Epithelial cell of esophagus (primary cell): ENCODE data around the gene KREMEN1.
"Not testable (repeated sequence)": the region's sequence is repeated elsewhere in the genome, so short reads cannot be mapped to it uniquely, and the experiment has no call there.

Experiments used
- DNase-seq: peaks from one replicate; pipeline ENCODE4 v3.0.0; 2010; ENCODE audit warnings: low read depth
- H3K4me3 ChIP-seq: 2 replicates; pipeline ENCODE4 v1.5.1; 2011; ENCODE audit warnings: mild to moderate bottlenecking, low read length, control low read depth
- TF ChIP-seq, protein P1 (sequence below): IDR thresholded peaks from 2 replicates; pipeline ENCODE4 v1.5.1; 2011; ENCODE audit warnings: low read depth, mild to moderate bottlenecking, low read length, control low read depth, inconsistent platforms; ENCODE audit not compliant: insufficient read depth; ENCODE audit errors: missing control alignments

Gene KREMEN1

GRCh38 chr22:29079218-29079901 lies 6.5 kb downstream of the KREMEN1 start:
- DNase-seq = no peak
- TF ChIP-seq, protein P1, sequence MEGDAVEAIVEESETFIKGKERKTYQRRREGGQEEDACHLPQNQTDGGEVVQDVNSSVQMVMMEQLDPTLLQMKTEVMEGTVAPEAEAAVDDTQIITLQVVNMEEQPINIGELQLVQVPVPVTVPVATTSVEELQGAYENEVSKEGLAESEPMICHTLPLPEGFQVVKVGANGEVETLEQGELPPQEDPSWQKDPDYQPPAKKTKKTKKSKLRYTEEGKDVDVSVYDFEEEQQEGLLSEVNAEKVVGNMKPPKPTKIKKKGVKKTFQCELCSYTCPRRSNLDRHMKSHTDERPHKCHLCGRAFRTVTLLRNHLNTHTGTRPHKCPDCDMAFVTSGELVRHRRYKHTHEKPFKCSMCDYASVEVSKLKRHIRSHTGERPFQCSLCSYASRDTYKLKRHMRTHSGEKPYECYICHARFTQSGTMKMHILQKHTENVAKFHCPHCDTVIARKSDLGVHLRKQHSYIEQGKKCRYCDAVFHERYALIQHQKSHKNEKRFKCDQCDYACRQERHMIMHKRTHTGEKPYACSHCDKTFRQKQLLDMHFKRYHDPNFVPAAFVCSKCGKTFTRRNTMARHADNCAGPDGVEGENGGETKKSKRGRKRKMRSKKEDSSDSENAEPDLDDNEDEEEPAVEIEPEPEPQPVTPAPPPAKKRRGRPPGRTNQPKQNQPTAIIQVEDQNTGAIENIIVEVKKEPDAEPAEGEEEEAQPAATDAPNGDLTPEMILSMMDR = no peak
- no peak overlapping the region for H3K4me3 ChIP-seq

DNA sequence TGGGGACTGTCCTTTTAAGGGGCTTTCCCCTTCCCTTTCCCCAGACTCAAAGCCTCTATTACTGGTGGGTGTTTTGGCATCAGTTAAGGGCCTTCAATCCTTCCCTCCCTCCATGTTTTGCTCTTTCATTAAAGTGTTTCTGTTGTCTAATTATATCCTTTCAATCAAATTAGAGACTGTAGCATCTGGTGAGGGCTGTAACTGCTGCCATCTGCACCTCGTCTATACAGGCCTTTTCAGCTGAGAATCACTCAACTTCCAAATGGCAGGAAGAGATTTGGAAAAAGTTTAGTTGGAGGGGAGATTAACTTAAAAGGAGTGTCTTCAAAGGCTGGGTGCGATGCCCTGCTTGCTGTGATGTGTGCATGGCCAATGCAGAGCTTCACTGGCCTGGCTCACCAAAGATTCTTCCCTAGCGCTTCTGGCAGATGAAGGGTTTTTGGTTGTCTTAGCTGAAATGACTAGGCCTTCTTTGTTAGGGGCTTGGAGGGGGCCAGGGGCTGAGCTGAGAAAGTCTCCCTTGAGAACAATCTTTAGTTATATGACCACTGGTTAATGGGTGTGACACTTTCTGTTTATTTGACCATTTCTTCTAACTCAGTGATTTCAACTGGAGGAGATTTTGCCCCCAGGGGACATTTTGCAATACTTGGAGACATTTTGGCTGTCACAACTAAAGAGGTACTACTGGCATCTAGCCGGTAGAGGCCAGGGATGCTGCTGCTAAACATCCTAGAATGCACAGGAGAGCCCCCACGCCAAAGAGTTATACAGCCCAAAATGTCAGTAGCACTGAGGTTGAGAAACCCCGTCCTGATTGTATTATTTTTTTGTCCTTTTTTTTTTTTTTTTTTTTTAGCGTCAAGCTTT lies 7.5 kb downstream of the KREMEN1 start:
- H3K4me3 ChIP-seq = no peak overlapping the region
- TF ChIP-seq, protein P1 = peak; percentile 27
- peak; percentile 58 for DNase-seq

- DNase-seq = no peak
- H3K4me3 ChIP-seq = no peak overlapping the region
- TF ChIP-seq, protein P1 = no peak
Measured at GRCh38 chr22:29081517-29082236, 8.8 kb downstream of the KREMEN1 start.

GRCh38 chr22:29082826-29083545 lies 10.2 kb downstream of the KREMEN1 start:
- TF ChIP-seq, protein P1 = no peak
- no peak for DNase-seq
- H3K4me3 ChIP-seq = no peak overlapping the region

DNA sequence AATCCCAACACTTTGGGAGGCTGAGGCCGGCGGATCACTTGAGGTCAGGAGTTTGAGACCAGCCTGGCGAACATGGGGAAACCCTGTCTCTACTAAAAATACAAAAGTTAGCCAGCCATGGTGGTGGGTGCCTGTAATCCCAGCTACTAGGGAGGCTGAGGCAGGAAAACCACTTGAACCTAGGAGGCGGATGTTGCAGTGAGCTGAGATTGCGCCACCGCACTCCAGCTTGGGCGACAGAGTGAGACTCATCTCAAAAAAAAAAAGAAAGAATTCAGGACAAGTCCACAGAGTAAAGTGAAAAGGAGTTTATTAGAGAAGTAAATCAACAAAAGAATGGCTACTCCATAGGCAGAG lies 10.7 kb downstream of the KREMEN1 start:
- H3K4me3 ChIP-seq, DNase-seq: not testable (repeated sequence)

DNA sequence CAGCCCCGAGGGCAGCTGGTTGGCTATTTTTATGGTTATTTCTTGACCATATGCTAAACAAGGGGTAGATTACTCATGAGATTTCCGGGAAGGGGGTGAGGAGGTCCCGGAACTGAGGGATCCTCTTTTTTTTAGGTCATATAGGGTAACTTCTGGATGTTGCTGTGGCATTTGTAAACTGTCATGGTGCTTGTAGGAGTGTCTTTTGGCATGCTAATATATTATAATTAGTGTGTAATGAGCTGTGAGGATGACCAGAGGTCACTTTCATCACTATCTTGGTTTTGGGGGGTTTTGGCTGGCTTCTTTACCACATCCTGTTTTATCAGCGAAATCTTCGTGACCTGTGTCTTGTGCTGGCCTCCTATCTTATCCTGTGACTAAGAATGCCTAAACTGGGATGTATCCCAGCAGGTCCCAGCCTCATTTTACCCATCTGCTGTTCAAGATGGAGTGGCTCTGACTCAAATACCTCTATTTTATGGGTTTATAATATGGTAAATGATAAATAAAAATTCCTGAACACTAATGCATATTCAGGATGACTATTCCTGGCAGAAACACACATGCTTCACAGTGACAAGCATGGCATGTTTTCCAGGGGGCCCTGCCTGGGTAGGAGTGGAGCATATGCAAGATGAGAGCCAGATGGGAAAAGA lies 11.2 kb downstream of the KREMEN1 start:
- no peak overlapping the region for H3K4me3 ChIP-seq
- TF ChIP-seq, protein P1 = no peak
- DNase-seq = no peak
